ENCODE data around the gene RGS3. TPM values are rescaled to one million over a fixed set of nuclear protein-coding genes. Genes with fewer than 3 reads are reported as not detected.

Gene RGS3
- total RNA-seq, 1 donor from 2014 or later: 66.2 TPM

DNA sequence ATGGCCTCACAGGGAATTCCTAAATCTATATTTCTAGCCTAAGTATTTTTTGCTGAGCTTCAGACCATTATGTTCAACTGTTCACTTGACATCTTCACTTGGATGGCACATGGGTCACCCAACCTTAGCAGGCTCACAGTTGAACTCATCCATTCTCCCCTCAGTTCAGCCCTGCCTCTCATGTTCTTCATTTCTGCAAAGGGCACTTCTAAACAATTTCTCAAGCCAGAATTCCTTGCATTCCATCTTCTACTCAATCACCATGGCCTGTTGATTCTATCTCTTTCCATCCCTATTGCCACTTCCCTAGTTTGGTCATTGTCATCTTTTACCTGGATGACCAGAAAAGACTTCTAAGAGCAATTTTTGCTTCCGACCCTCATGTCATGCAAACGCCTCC, 7.3 kb upstream of the RGS3 start:
- intact Hi-C loops (cut with DNase I): no loop called here
- Histone ChIP-seq H3K4me1 (peaks cover 34% of the 10 kb centered on the region), H3K9me3 (no peaks in the 10 kb centered on the region), H3K27me3 (ENCODE audit: low read depth) (no peaks in the 10 kb centered on the region), H3K36me3 (no peaks in the 10 kb centered on the region), H3K27ac (peak overlapping the region; percentile 84), H3K4me3 (no peak overlapping the region)
- TF ChIP-seq, protein P1, sequence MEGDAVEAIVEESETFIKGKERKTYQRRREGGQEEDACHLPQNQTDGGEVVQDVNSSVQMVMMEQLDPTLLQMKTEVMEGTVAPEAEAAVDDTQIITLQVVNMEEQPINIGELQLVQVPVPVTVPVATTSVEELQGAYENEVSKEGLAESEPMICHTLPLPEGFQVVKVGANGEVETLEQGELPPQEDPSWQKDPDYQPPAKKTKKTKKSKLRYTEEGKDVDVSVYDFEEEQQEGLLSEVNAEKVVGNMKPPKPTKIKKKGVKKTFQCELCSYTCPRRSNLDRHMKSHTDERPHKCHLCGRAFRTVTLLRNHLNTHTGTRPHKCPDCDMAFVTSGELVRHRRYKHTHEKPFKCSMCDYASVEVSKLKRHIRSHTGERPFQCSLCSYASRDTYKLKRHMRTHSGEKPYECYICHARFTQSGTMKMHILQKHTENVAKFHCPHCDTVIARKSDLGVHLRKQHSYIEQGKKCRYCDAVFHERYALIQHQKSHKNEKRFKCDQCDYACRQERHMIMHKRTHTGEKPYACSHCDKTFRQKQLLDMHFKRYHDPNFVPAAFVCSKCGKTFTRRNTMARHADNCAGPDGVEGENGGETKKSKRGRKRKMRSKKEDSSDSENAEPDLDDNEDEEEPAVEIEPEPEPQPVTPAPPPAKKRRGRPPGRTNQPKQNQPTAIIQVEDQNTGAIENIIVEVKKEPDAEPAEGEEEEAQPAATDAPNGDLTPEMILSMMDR (IDR thresholded peaks at IDR 0.05): no peak
- DNase-seq: no peak
- ATAC-seq: peak in 1 of 2 donors; percentile 41

DNA sequence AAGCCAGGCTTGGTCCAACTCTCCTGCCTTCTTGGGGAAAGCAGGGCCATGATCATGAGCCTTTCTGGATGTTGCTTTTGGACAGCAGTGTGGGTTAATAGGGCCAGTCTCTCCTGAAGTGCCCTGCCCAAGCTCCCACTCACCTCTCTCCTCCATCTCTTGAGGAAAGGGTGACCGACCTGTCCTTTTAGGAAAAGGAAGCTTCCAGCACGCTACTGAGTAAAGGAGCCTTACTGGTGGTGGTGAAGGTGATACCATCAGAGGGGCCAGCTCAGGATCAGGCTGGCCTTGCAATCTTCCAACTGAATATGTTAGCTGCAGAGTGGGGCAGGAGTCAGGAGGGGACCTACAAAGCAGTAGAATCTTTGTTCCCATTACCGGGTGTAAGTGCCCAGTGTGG, 2.2 kb upstream of the RGS3 start:
- H3K4me1 ChIP-seq: peaks cover 19% of the 10 kb centered on the region
- TF ChIP-seq, protein P1 (IDR thresholded peaks at IDR 0.05): no peak
- H3K27me3 ChIP-seq (ENCODE audit: low read depth): no peaks in the 10 kb centered on the region
- DNase-seq (no peak), ATAC-seq (no peak)
- no peak overlapping the region for H3K27ac ChIP-seq
- intact Hi-C loops (cut with DNase I): no loop called here
- H3K9me3 ChIP-seq: no peaks in the 10 kb centered on the region
- H3K4me3 ChIP-seq: no peak overlapping the region
- no peaks in the 10 kb centered on the region for H3K36me3 ChIP-seq

DNA sequence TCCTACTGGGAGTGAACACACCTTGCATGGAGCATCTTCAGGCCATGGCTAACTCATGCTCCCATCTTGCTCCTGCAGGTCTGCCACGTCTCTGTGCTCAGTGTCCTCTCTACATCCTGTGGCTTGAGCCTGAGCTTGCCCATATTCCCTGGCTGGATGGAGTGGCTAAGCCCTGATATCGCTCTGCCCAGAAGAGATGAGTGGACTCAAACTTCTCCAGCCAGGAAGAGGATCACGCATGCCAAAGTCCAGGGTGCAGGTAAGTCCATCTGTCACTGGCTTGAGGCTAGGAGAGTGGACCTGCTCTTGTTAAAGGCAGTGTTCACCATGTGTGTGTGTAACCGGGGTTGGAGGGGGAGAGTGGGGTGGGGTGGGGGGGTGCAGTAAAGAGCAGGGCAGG, 1.6 kb upstream of the RGS3 start:
- Histone ChIP-seq H3K4me3 (no peak overlapping the region), H3K36me3 (no peaks in the 10 kb centered on the region), H3K27me3 (ENCODE audit: low read depth) (no peaks in the 10 kb centered on the region), H3K27ac (no peak overlapping the region), H3K9me3 (no peaks in the 10 kb centered on the region), H3K4me1 (peaks cover 13% of the 10 kb centered on the region)
- ATAC-seq (no peak), DNase-seq (no peak)
- TF ChIP-seq, protein P1 (IDR thresholded peaks at IDR 0.05): no peak
- intact Hi-C loops (cut with DNase I): no loop called here

DNA sequence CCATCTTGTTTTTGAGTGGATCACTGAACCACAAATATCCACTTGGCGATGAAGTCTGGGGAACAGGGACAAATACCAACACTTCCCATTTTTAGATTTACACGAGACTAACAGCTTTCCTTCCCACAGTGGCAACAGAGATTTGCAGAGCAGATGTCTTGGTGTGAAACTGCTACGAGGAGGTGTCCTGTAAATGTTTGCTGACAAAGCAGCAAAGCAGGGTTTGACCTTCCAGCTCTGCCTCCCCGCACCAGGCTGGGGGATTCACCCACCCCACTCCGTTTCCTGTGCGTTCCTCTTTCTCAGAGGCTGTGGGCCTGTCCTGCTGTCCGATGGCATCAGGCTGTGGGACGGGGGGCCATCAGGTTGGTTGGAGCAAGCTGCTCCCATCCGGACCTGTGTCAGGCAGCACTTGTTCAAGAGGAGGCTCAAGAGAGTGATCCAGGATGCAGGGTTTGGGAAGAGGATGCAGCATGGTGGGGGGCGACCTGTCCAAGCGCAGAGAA, 693 bp upstream of the RGS3 start:
- DNase-seq: no peak
- no peak overlapping the region for H3K4me3 ChIP-seq
- intact Hi-C loops (cut with DNase I): no loop called here

DNA sequence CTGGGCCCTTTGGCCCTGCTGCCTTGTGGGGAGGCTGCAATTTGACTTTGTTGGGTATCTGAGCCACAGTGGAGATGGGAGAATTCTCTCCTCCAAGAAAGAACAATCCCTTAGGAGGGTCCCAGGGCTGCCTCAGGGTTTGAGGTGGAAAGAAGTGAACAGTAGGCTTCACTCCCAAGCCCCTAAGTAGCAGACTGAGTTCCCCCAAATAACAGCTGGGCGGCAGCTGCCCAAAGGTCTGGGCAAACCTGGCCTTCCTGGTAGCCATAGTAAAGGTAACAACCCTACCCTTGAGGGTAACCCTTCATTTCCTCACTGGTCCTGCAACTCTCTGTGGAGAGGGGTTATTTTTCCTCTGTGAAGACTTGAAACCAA, 746 bp downstream of the RGS3 start:
- TF ChIP-seq, protein P1 (IDR thresholded peaks at IDR 0.05): no peak
- Histone ChIP-seq H3K27me3 (ENCODE audit: low read depth) (no peaks in the 10 kb centered on the region), H3K9me3 (no peaks in the 10 kb centered on the region), H3K4me3 (no peak overlapping the region), H3K36me3 (no peaks in the 10 kb centered on the region), H3K4me1 (peaks cover 12% of the 10 kb centered on the region), H3K27ac (no peak overlapping the region)
- DNase-seq (no peak), ATAC-seq (no peak)
- intact Hi-C loops (cut with DNase I): no loop called here

More for the DNA sequence above, 693 bp upstream of the RGS3 start:
- Histone ChIP-seq H3K4me1 (peaks cover 12% of the 10 kb centered on the region), H3K9me3 (no peaks in the 10 kb centered on the region), H3K27me3 (ENCODE audit: low read depth) (no peaks in the 10 kb centered on the region), H3K36me3 (no peaks in the 10 kb centered on the region), H3K27ac (no peak overlapping the region)
- TF ChIP-seq, protein P1 (IDR thresholded peaks at IDR 0.05): no peak
- ATAC-seq: no peak

Data from lower lobe of right lung (tissue), 2 donors.